Activated B cell treated with CpG ODN at 0.5 μM for 24 hours (primary cell): Measurements from ENCODE around the gene ZSWIM6. TPM values are rescaled to one million over a fixed set of nuclear protein-coding genes. Genes with fewer than 3 reads are reported as not detected.

Experiments used
- ATAC-seq: fragments of 200-7000 bp; cut with Tn5 transposase; one replicate; pipeline ENCODE4 v1.10.0; 2021; ENCODE audit warnings: low read depth, mild to moderate bottlenecking, moderate library complexity
- CTCF ChIA-PET: fragments of 350-600 bp; sonication (Branson Sonifier 250); formaldehyde crosslinking; loops from one replicate; lab custom pipeline; 2021; ENCODE audit warnings: antibody characterized with exemption; lab: Charles Lee
- POLR2A ChIA-PET: fragments of 350-600 bp; sonication (Branson Sonifier 250); formaldehyde crosslinking; loops from one replicate; lab custom pipeline; 2021; ENCODE audit warnings: antibody characterized with exemption; lab: Charles Lee
- DNase-seq: peaks from one replicate; pipeline ENCODE4 v3.0.0; 2022
- H3K27ac Mint-ChIP-seq: one replicate; pipeline ENCODE4 v1.8.0; 2020; ENCODE audit warnings: mixed read lengths
- H3K27me3 Mint-ChIP-seq: one replicate; pipeline ENCODE4 v1.8.0; 2021; ENCODE audit warnings: mixed read lengths
- H3K36me3 Mint-ChIP-seq: one replicate; pipeline ENCODE4 v1.8.0; 2021; ENCODE audit warnings: low read depth, mixed read lengths
- H3K4me1 Mint-ChIP-seq: one replicate; pipeline ENCODE4 v1.8.0; 2021; ENCODE audit warnings: mixed read lengths
- H3K4me3 Mint-ChIP-seq: one replicate; pipeline ENCODE4 v1.8.0; 2020; ENCODE audit warnings: mild to moderate bottlenecking, mixed read lengths
- H3K9me3 Mint-ChIP-seq: one replicate; pipeline ENCODE4 v1.8.0; 2020; ENCODE audit warnings: mixed read lengths
- intact Hi-C: fragments of 100-400 bp; cut with micrococcal nuclease; formaldehyde crosslinking; loops from one replicate; pipeline ENCODE4 v1.15.1; 2024
- total RNA-seq: library from RNA; stranded (reverse); gene quantifications from 2 replicates; pipeline ENCODE4 v1.2.3, GENCODE V29; 2022
- TF ChIP-seq, protein P1 (sequence below): fragments of 200-600 bp; IDR thresholded peaks from one replicate; pipeline ENCODE4 v1.8.0; 2022; ENCODE audit warnings: antibody characterized with exemption, mild to moderate bottlenecking

The ZSWIM6 gene
- total RNA-seq, 1 donor from 2014 or later: 8.5 TPM

DNA sequence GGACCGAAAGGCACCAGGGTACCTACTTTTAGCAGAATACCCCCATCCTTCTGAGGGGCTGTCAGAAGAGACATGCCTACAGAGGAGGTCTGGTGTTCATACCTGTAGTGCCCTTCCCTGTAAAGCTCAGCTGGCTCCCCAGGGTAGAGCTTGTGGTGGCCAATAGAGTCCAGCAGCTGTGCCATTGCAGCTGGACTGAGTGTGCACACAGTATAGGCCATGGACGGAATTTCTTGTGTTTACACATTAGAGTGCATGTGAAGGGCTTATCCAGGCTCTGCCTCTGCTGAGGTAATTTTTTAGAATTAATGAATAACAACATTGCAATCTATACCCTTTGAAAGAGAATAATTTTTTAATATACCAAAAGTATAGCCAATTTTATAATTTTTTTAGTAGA, 191.0 kb downstream of the ZSWIM6 start:
- DNase-seq (no peak), ATAC-seq (no peak)
- CTCF ChIA-PET: no interaction called here
- H3K4me1 Mint-ChIP-seq: peaks cover 13% of the 10 kb centered on the region
- POLR2A ChIA-PET: no interaction called here
- H3K27ac Mint-ChIP-seq: no peak overlapping the region
- intact Hi-C loops: no loop called here
- H3K9me3 Mint-ChIP-seq: no peaks in the 10 kb centered on the region
- TF ChIP-seq, protein P1, sequence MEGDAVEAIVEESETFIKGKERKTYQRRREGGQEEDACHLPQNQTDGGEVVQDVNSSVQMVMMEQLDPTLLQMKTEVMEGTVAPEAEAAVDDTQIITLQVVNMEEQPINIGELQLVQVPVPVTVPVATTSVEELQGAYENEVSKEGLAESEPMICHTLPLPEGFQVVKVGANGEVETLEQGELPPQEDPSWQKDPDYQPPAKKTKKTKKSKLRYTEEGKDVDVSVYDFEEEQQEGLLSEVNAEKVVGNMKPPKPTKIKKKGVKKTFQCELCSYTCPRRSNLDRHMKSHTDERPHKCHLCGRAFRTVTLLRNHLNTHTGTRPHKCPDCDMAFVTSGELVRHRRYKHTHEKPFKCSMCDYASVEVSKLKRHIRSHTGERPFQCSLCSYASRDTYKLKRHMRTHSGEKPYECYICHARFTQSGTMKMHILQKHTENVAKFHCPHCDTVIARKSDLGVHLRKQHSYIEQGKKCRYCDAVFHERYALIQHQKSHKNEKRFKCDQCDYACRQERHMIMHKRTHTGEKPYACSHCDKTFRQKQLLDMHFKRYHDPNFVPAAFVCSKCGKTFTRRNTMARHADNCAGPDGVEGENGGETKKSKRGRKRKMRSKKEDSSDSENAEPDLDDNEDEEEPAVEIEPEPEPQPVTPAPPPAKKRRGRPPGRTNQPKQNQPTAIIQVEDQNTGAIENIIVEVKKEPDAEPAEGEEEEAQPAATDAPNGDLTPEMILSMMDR: no peak
- no peaks in the 10 kb centered on the region for H3K27me3 Mint-ChIP-seq
- H3K36me3 Mint-ChIP-seq: peaks cover 48% of the 10 kb centered on the region
- H3K4me3 Mint-ChIP-seq: no peak overlapping the region

DNA sequence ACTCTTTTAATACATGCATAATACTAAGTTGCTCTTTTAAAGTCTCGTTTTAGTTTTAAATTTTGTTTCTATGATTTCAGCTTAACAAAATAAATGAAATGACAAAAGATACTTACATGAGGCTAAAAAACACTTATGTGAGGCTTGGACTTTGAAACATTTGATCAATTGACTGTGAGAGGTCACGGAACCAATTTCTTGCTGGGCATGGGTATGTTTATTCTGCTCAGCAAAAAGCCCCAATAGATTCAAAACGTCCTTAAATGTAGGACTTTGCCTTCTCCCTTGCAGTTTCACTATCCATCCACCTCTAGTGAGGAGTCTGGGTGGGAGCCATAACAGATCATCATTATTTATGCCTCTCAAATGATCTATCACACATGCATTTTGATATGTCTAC, 191.9 kb downstream of the ZSWIM6 start:
- TF ChIP-seq, protein P1: no peak
- intact Hi-C loops: no loop called here
- CTCF ChIA-PET: no interaction called here
- H3K4me1 Mint-ChIP-seq: peaks cover 13% of the 10 kb centered on the region
- no peak overlapping the region for H3K27ac Mint-ChIP-seq
- no peak overlapping the region for H3K4me3 Mint-ChIP-seq
- ATAC-seq: no peak
- POLR2A ChIA-PET: no interaction called here
- H3K27me3 Mint-ChIP-seq: no peaks in the 10 kb centered on the region
- no peak for DNase-seq
- peaks cover 54% of the 10 kb centered on the region for H3K36me3 Mint-ChIP-seq
- no peaks in the 10 kb centered on the region for H3K9me3 Mint-ChIP-seq

DNA sequence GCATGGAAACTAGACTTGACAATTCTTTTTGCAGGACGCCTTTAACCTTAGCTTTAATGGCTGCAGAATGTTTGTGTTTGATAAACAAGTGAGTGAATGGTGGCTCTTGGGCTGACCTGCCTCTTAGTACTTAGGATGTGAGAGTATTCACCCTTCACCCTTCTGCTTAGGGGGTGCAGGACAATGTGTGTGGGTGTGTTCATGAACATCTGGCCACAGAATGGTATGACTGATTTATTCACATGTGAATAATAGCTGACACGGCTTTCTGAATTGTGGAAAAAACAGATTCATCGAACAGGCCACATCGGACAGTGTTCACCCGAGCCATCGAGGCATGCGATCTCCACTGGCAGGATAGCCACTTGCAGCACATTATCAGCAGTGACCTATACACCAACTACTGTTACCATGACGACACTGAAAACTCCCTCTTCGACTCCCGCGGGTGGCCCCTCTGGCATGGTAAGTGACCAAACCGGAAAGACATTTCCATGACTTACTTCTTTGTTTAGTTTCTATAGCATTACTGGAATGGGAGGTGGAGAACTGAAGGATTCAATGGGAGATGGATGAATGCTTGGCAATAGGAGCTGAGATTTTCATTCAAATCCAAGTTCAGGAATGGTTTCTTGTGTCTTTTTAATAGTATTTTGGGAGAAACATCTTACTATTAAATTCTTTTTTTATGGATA, 193.6 kb downstream of the ZSWIM6 start:
- no peak for DNase-seq
- POLR2A ChIA-PET: no interaction called here
- Mint-ChIP-seq H3K4me1 (peaks cover 13% of the 10 kb centered on the region), H3K27me3 (no peaks in the 10 kb centered on the region), H3K9me3 (no peaks in the 10 kb centered on the region), H3K27ac (no peak overlapping the region), H3K4me3 (no peak overlapping the region), H3K36me3 (peaks cover 64% of the 10 kb centered on the region)
- CTCF ChIA-PET: no interaction called here
- TF ChIP-seq, protein P1: no peak
- ATAC-seq: no peak
- intact Hi-C loops: loop anchor here (5.0 kb wide), 1 partner anchor 193 kb away; the partner anchor contains the start of gene ZSWIM6

DNA sequence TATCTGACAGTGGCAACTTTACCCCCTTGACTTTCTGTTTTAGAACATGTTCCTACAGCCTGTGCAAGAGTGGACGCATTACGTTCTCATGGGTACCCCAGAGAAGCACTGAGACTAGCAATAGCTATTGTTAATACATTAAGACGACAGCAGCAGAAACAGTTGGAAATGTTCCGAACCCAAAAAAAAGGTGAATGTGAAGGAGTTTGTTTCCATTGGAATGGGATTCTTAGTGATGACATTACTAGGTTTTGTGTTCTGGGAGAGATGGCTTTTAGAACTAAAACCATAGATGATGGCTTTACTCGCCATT, 194.1 kb downstream of the ZSWIM6 start:
- DNase-seq (no peak), ATAC-seq (no peak)
- TF ChIP-seq, protein P1: no peak
- peaks cover 68% of the 10 kb centered on the region for H3K36me3 Mint-ChIP-seq
- no peak overlapping the region for H3K4me3 Mint-ChIP-seq
- peaks cover 13% of the 10 kb centered on the region for H3K4me1 Mint-ChIP-seq
- H3K27ac Mint-ChIP-seq: no peak overlapping the region
- no peaks in the 10 kb centered on the region for H3K9me3 Mint-ChIP-seq
- CTCF ChIA-PET: no interaction called here
- H3K27me3 Mint-ChIP-seq: no peaks in the 10 kb centered on the region
- intact Hi-C loops: loop anchor here (5.0 kb wide), 1 partner anchor 194 kb away; the partner anchor contains the start of gene ZSWIM6
- POLR2A ChIA-PET: no interaction called here

DNA sequence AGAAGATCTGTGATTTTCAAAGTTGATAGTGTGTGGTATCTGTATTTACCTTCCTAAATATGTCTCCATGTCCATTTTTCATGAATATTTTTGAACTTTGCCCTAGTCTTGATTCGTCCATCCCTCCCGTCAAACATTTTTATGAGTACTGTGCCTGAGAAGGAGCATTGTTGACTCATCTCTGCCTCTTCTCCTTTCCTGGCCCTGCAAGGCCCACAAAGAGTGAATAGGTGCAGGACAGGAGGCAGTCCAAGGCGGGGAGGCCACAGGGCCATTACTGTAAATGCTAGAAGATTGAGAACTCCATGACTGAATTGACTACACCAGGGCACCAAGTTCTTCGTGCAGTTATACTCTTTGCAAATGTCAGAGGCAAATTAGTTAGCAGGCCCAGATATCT, 200.9 kb downstream of the ZSWIM6 start:
- no peak for ATAC-seq
- DNase-seq: no peak
- POLR2A ChIA-PET: no interaction called here
- Mint-ChIP-seq H3K4me3 (no peak overlapping the region), H3K9me3 (peaks cover 7% of the 10 kb centered on the region), H3K4me1 (peaks cover 5% of the 10 kb centered on the region), H3K27ac (no peak overlapping the region), H3K27me3 (no peaks in the 10 kb centered on the region), H3K36me3 (peaks cover 77% of the 10 kb centered on the region)
- CTCF ChIA-PET: no interaction called here
- intact Hi-C loops: no loop called here
- TF ChIP-seq, protein P1: no peak
